HEK293 (cell line): ENCODE measurements around the gene ESPL1.

Experiments
- BCL11B ChIP-seq: fragments of 450-650 bp; formaldehyde crosslinking; IDR thresholded peaks from 2 replicates; pipeline ENCODE4 v1.5.1; 2016; ENCODE audit warnings: low read depth, missing biosample characterization, missing genetic modification characterization
- INSM2 ChIP-seq: fragments of 450-650 bp; formaldehyde crosslinking; IDR thresholded peaks from 2 replicates; pipeline ENCODE4 v1.5.1; 2016; ENCODE audit warnings: missing biosample characterization, missing genetic modification characterization
- KLF9 ChIP-seq: fragments of 450-650 bp; formaldehyde crosslinking; IDR thresholded peaks from 2 replicates; pipeline ENCODE4 v1.5.1; 2016; ENCODE audit warnings: missing biosample characterization, missing genetic modification characterization, low read depth
- OSR2 ChIP-seq: fragments of 450-650 bp; formaldehyde crosslinking; IDR thresholded peaks from 2 replicates; pipeline ENCODE4 v1.5.1; 2016; ENCODE audit warnings: missing biosample characterization, missing genetic modification characterization
- PBX3 ChIP-seq: sonication (generic); formaldehyde crosslinking; IDR thresholded peaks from 2 replicates; pipeline ENCODE4 v1.8.1; 2022; ENCODE audit warnings: mild to moderate bottlenecking, moderate library complexity, missing genetic modification reagents
- PRDM1 ChIP-seq: fragments of 450-650 bp; formaldehyde crosslinking; IDR thresholded peaks from 2 replicates; pipeline ENCODE4; 2016; ENCODE audit warnings: missing biosample characterization, missing genetic modification characterization
- YY1 ChIP-seq: fragments of 450-650 bp; formaldehyde crosslinking; IDR thresholded peaks from 2 replicates; pipeline ENCODE4 v1.5.1; 2018; ENCODE audit warnings: missing biosample characterization, missing genetic modification characterization
- ZFP69B ChIP-seq: fragments of 450-650 bp; formaldehyde crosslinking; IDR thresholded peaks from 2 replicates; pipeline ENCODE4 v1.5.1; 2016; ENCODE audit warnings: missing biosample characterization, missing genetic modification characterization
- ZNF133 ChIP-seq: fragments of 450-650 bp; formaldehyde crosslinking; IDR thresholded peaks from 2 replicates; pipeline ENCODE4 v1.5.1; 2016; ENCODE audit warnings: missing biosample characterization, missing genetic modification characterization
- ZNF473 ChIP-seq: fragments of 450-650 bp; formaldehyde crosslinking; IDR thresholded peaks from 2 replicates; pipeline ENCODE4 v1.5.1; 2017; ENCODE audit warnings: missing biosample characterization, missing genetic modification characterization
- ZNF48 ChIP-seq: fragments of 450-650 bp; formaldehyde crosslinking; IDR thresholded peaks from 2 replicates; pipeline ENCODE4 v1.5.1; 2016; ENCODE audit warnings: missing biosample characterization, missing genetic modification characterization
- ZNF488 ChIP-seq: fragments of 450-650 bp; formaldehyde crosslinking; IDR thresholded peaks from 2 replicates; pipeline ENCODE4 v1.5.1; 2016; ENCODE audit warnings: missing biosample characterization, missing genetic modification characterization
- ZNF529 ChIP-seq: fragments of 450-650 bp; formaldehyde crosslinking; IDR thresholded peaks from 2 replicates; pipeline ENCODE4 v1.5.1; 2017; ENCODE audit warnings: missing genetic modification characterization, missing biosample characterization; ENCODE audit not compliant: insufficient replicate concordance
- ZNF580 ChIP-seq: fragments of 450-650 bp; formaldehyde crosslinking; IDR thresholded peaks from 2 replicates; pipeline ENCODE4 v1.5.1; 2016; ENCODE audit warnings: missing biosample characterization, missing genetic modification characterization
- ZNF585B ChIP-seq: fragments of 450-650 bp; formaldehyde crosslinking; IDR thresholded peaks from 2 replicates; pipeline ENCODE4 v1.5.1; 2016; ENCODE audit warnings: missing biosample characterization, missing genetic modification characterization
- ZNF670 ChIP-seq: fragments of 450-650 bp; formaldehyde crosslinking; IDR thresholded peaks from 2 replicates; pipeline ENCODE4 v1.5.1; 2016; ENCODE audit warnings: missing biosample characterization, missing genetic modification characterization, low read depth
- ZNF785 ChIP-seq: fragments of 450-650 bp; formaldehyde crosslinking; IDR thresholded peaks from 2 replicates; pipeline ENCODE4 v1.5.1; 2016; ENCODE audit warnings: missing biosample characterization, missing genetic modification characterization
- ZNF792 ChIP-seq: fragments of 450-650 bp; formaldehyde crosslinking; IDR thresholded peaks from 2 replicates; pipeline ENCODE4 v1.5.1; 2016; ENCODE audit warnings: missing biosample characterization, missing genetic modification characterization
- ZNF830 ChIP-seq: fragments of 450-650 bp; IDR thresholded peaks from 2 replicates; pipeline ENCODE4 v1.5.0; 2018; ENCODE audit warnings: missing biosample characterization, missing genetic modification characterization, low read depth, mild to moderate bottlenecking, moderate library complexity
- ZNF843 ChIP-seq: fragments of 450-650 bp; formaldehyde crosslinking; IDR thresholded peaks from 2 replicates; pipeline ENCODE4 v1.5.1; 2016; ENCODE audit warnings: missing biosample characterization, missing genetic modification characterization
- TF ChIP-seq, protein P1 (sequence below): fragments of 450-650 bp; formaldehyde crosslinking; IDR thresholded peaks from 2 replicates; pipeline ENCODE4 v1.5.1; 2016; ENCODE audit warnings: missing biosample characterization, missing genetic modification characterization
- TF ChIP-seq, protein P2 (sequence below): fragments of 450-650 bp; formaldehyde crosslinking; IDR thresholded peaks from 2 replicates; pipeline ENCODE4 v1.5.1; 2017; ENCODE audit warnings: missing biosample characterization, missing genetic modification characterization
- TF ChIP-seq, protein P3 (sequence below): fragments of 450-650 bp; formaldehyde crosslinking; IDR thresholded peaks from 2 replicates; pipeline ENCODE4 v1.5.1; 2016; ENCODE audit warnings: missing biosample characterization, missing genetic modification characterization, borderline replicate concordance
- TF ChIP-seq, protein P4 (sequence below): fragments of 450-650 bp; formaldehyde crosslinking; IDR thresholded peaks from 2 replicates; pipeline ENCODE4 v1.5.1; 2016; ENCODE audit warnings: missing biosample characterization, missing genetic modification characterization

The ESPL1 gene

DNA sequence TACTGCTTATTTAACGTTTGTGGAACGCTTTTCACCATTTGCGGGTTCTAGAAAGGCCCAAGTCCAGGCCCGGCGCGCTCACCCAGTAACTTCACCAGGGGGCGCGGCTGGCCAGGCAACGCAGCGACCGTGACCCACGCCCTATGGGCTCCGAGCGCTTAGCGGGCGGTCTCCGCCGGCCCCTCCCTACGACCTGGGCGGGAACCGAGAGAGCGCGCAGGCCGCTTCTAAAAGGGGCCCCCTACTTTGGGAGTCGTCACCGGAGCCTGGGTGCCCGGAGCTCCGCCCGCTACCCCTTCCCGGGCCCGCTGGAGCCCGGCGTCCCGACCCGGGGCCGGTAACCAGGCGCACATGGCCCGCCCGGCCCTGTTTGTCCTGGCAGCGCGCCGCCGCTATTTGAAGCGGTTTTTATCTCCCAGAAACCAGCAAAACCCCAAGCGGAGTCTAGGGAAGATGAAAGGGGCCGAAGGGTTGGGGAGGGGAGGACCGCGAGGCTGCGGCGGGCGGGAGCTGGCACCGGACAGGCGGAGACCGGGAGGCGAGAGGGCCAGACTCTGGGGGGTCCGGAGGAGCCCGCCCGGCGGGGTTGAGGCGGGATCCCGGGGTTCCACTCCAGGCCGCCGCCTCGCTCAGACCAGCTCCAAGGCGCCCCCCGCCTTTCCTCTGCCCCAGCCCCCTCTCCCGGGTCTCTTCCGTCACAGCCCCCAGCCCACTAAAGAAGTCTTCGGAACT, 56.8 kb downstream of the ESPL1 start (continued):
- TF ChIP-seq, protein P1, sequence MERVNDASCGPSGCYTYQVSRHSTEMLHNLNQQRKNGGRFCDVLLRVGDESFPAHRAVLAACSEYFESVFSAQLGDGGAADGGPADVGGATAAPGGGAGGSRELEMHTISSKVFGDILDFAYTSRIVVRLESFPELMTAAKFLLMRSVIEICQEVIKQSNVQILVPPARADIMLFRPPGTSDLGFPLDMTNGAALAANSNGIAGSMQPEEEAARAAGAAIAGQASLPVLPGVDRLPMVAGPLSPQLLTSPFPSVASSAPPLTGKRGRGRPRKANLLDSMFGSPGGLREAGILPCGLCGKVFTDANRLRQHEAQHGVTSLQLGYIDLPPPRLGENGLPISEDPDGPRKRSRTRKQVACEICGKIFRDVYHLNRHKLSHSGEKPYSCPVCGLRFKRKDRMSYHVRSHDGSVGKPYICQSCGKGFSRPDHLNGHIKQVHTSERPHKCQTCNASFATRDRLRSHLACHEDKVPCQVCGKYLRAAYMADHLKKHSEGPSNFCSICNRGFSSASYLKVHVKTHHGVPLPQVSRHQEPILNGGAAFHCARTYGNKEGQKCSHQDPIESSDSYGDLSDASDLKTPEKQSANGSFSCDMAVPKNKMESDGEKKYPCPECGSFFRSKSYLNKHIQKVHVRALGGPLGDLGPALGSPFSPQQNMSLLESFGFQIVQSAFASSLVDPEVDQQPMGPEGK (tag by site-specific recombination): peak; percentile 87
- no peak for TF ChIP-seq OSR2 (tag by site-specific recombination)
- TF ChIP-seq ZNF529 (tag by site-specific recombination): no peak
- TF ChIP-seq ZNF670 (tag by site-specific recombination): no peak
- TF ChIP-seq KLF9 (tag by site-specific recombination): peak; percentile 74
- TF ChIP-seq PBX3 (CRISPR knock-in tag): 0 out of 2 replicates have a peak, but pooled peaks have one; percentile 40
- TF ChIP-seq INSM2 (tag by site-specific recombination): no peak
- TF ChIP-seq, protein P2, sequence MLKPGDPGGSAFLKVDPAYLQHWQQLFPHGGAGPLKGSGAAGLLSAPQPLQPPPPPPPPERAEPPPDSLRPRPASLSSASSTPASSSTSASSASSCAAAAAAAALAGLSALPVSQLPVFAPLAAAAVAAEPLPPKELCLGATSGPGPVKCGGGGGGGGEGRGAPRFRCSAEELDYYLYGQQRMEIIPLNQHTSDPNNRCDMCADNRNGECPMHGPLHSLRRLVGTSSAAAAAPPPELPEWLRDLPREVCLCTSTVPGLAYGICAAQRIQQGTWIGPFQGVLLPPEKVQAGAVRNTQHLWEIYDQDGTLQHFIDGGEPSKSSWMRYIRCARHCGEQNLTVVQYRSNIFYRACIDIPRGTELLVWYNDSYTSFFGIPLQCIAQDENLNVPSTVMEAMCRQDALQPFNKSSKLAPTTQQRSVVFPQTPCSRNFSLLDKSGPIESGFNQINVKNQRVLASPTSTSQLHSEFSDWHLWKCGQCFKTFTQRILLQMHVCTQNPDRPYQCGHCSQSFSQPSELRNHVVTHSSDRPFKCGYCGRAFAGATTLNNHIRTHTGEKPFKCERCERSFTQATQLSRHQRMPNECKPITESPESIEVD (tag by site-specific recombination): peak; percentile 23; the same call in 1 of the 2 replicates
- peak; percentile 64; the same call in 1 of the 2 replicates for TF ChIP-seq BCL11B (tag by site-specific recombination)
- TF ChIP-seq ZNF830 (tag by site-specific recombination): no peak
- TF ChIP-seq, protein P3, sequence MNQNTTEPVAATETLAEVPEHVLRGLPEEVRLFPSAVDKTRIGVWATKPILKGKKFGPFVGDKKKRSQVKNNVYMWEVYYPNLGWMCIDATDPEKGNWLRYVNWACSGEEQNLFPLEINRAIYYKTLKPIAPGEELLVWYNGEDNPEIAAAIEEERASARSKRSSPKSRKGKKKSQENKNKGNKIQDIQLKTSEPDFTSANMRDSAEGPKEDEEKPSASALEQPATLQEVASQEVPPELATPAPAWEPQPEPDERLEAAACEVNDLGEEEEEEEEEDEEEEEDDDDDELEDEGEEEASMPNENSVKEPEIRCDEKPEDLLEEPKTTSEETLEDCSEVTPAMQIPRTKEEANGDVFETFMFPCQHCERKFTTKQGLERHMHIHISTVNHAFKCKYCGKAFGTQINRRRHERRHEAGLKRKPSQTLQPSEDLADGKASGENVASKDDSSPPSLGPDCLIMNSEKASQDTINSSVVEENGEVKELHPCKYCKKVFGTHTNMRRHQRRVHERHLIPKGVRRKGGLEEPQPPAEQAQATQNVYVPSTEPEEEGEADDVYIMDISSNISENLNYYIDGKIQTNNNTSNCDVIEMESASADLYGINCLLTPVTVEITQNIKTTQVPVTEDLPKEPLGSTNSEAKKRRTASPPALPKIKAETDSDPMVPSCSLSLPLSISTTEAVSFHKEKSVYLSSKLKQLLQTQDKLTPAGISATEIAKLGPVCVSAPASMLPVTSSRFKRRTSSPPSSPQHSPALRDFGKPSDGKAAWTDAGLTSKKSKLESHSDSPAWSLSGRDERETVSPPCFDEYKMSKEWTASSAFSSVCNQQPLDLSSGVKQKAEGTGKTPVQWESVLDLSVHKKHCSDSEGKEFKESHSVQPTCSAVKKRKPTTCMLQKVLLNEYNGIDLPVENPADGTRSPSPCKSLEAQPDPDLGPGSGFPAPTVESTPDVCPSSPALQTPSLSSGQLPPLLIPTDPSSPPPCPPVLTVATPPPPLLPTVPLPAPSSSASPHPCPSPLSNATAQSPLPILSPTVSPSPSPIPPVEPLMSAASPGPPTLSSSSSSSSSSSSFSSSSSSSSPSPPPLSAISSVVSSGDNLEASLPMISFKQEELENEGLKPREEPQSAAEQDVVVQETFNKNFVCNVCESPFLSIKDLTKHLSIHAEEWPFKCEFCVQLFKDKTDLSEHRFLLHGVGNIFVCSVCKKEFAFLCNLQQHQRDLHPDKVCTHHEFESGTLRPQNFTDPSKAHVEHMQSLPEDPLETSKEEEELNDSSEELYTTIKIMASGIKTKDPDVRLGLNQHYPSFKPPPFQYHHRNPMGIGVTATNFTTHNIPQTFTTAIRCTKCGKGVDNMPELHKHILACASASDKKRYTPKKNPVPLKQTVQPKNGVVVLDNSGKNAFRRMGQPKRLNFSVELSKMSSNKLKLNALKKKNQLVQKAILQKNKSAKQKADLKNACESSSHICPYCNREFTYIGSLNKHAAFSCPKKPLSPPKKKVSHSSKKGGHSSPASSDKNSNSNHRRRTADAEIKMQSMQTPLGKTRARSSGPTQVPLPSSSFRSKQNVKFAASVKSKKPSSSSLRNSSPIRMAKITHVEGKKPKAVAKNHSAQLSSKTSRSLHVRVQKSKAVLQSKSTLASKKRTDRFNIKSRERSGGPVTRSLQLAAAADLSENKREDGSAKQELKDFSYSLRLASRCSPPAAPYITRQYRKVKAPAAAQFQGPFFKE: no peak
- peak; percentile 86; the same call in 1 of the 2 replicates for TF ChIP-seq ZFP69B
- TF ChIP-seq ZNF488 (tag by site-specific recombination): no peak
- TF ChIP-seq ZNF48 (tag by site-specific recombination): no peak
- TF ChIP-seq ZNF585B (tag by site-specific recombination): no peak
- TF ChIP-seq, protein P4, sequence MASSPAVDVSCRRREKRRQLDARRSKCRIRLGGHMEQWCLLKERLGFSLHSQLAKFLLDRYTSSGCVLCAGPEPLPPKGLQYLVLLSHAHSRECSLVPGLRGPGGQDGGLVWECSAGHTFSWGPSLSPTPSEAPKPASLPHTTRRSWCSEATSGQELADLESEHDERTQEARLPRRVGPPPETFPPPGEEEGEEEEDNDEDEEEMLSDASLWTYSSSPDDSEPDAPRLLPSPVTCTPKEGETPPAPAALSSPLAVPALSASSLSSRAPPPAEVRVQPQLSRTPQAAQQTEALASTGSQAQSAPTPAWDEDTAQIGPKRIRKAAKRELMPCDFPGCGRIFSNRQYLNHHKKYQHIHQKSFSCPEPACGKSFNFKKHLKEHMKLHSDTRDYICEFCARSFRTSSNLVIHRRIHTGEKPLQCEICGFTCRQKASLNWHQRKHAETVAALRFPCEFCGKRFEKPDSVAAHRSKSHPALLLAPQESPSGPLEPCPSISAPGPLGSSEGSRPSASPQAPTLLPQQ: peak; percentile 94
- no peak for TF ChIP-seq ZNF473 (tag by site-specific recombination)
- TF ChIP-seq ZNF133 (tag by site-specific recombination): no peak
- TF ChIP-seq YY1 (tag by site-specific recombination): 0 out of 2 replicates have a peak, but pooled peaks have one; percentile 30
- no peak for TF ChIP-seq ZNF580 (tag by site-specific recombination)
- no peak for TF ChIP-seq ZNF785
- TF ChIP-seq PRDM1 (tag by site-specific recombination): no peak
- no peak; the same call in 1 of the 2 replicates for TF ChIP-seq ZNF843
- TF ChIP-seq ZNF792 (tag by site-specific recombination): no peak
